Breast epithelium (tissue), 4 donors: Measurements from ENCODE around the gene KCNK3. TPM values are rescaled to one million over a fixed set of nuclear protein-coding genes. Genes with fewer than 3 reads are reported as not detected.
"Not testable (repeated sequence)": the region's sequence is repeated elsewhere in the genome, so short reads cannot be mapped to it uniquely, and the experiment has no call there.

Experiments used
- DNase-seq, 2 donors: peaks; one replicate each; pipeline ENCODE4 v3.0.0-alpha.2; 2019; ENCODE audit warnings: low spot score in 2 of 2
- H3K27ac ChIP-seq, 2 donors: fragments of 200-600 bp; sonication (generic) in 1 of 2; one replicate each; pipeline ENCODE4 v1.5.1; 2016 to 2019; ENCODE audit warnings: mild to moderate bottlenecking in 1 of 2
- H3K27me3 ChIP-seq, 2 donors: fragments of 200-600 bp; sonication (generic) in 1 of 2; one replicate each; pipeline versions ENCODE4 v1.5.1 to v1.6.0; 2017 to 2019; ENCODE audit warnings: control low read depth in 1 of 2, mild to moderate bottlenecking in 1 of 2
- H3K36me3 ChIP-seq: fragments of 200-600 bp; one replicate; pipeline ENCODE4 v1.5.1; 2019
- H3K4me1 ChIP-seq, 2 donors: fragments of 200-600 bp; sonication (generic); one replicate each; pipeline ENCODE4 v1.5.1; 2016 to 2019; ENCODE audit warnings: control low read depth in 1 of 2
- H3K4me3 ChIP-seq, 3 donors: fragments of 200-600 bp; sonication (generic); 1 replicate in 2 of 3; 2 replicates in 1 of 3; pipeline ENCODE4 v1.5.1; 2016 to 2019; ENCODE audit warnings: mild to moderate bottlenecking in 3 of 3, moderate library complexity in 2 of 3
- H3K9me3 ChIP-seq, 2 donors: fragments of 200-600 bp; sonication (generic) in 1 of 2; one replicate each; pipeline ENCODE4 v1.5.1; 2016 to 2019; ENCODE audit warnings: control low read depth in 1 of 2
- CTCF ChIP-seq, 3 donors: fragments of 450-650 bp; IDR thresholded peaks; one replicate each; pipeline ENCODE4 v1.5.1; 2016 to 2017; ENCODE audit warnings: antibody characterized with exemption in 3 of 3, mild to moderate bottlenecking in 3 of 3, moderate library complexity in 3 of 3
- POLR2A ChIP-seq: fragments of 450-650 bp; IDR thresholded peaks from one replicate; pipeline ENCODE4 v1.6.1; 2016; ENCODE audit warnings: antibody characterized with exemption, mild to moderate bottlenecking, moderate library complexity
- POLR2AphosphoS5 ChIP-seq, 3 donors: sonication (generic); formaldehyde crosslinking; IDR thresholded peaks; one replicate each; pipeline ENCODE4 v1.6.1; 2017; ENCODE audit warnings: antibody characterized with exemption in 3 of 3
- intact Hi-C: fragments of 100-400 bp; cut with DNase I; formaldehyde crosslinking; loops from one replicate; pipeline ENCODE4 v1.15.1; 2023; ENCODE audit warnings: low total_unique reads
- total RNA-seq, 3 donors: library from RNA; depleted of rRNA; stranded (reverse); fragments of >200 nt; gene quantifications; one replicate each; pipeline ENCODE4 v1.1.0, GENCODE V29; 2016

KCNK3 gene
- total RNA-seq, 3 donors from 2014 or later: 0.59 to 2.3 (median 1.4) TPM

GRCh38 chr2:26651799-26652198 is 40.7 kb upstream of the KCNK3 start:
- peak overlapping the region in 1 of 3 donors; percentile 22 for H3K4me3 ChIP-seq
- TF ChIP-seq CTCF (IDR thresholded peaks at IDR 0.05) (no peak), POLR2A (no peak), POLR2AphosphoS5 (IDR thresholded peaks at IDR 0.05) (no peak)
- H3K4me1 ChIP-seq: no peaks in the 10 kb centered on the region
- intact Hi-C loops: no loop called here
- H3K27me3 ChIP-seq: no peaks in the 10 kb centered on the region
- no peaks in the 10 kb centered on the region for H3K36me3 ChIP-seq
- DNase-seq: peak in 1 of 2 donors; percentile 5
- H3K9me3 ChIP-seq: no peaks in the 10 kb centered on the region
- H3K27ac ChIP-seq: peak overlapping the region; percentile 26 to 87

- no peak for DNase-seq
- peak overlapping the region in 1 of 3 donors; percentile 19 for H3K4me3 ChIP-seq
- no peaks in the 10 kb centered on the region for H3K27me3 ChIP-seq
- H3K36me3 ChIP-seq: no peaks in the 10 kb centered on the region
- H3K27ac ChIP-seq: peak overlapping the region; percentile 13 to 84
- H3K9me3 ChIP-seq: no peaks in the 10 kb centered on the region
- TF ChIP-seq POLR2A (no peak), POLR2AphosphoS5 (IDR thresholded peaks at IDR 0.05) (no peak), CTCF (IDR thresholded peaks at IDR 0.05) (no peak)
- H3K4me1 ChIP-seq: no peaks in the 10 kb centered on the region
- intact Hi-C loops: no loop called here
Measured at GRCh38 chr2:26652361-26653041, 40.0 kb upstream of the KCNK3 start.

GRCh38 chr2:26653207-26654060 is 39.1 kb upstream of the KCNK3 start:
- TF ChIP-seq POLR2A (no peak), POLR2AphosphoS5 (IDR thresholded peaks at IDR 0.05) (no peak), CTCF (IDR thresholded peaks at IDR 0.05) (no peak)
- Histone ChIP-seq H3K27me3 (no peaks in the 10 kb centered on the region), H3K9me3 (no peaks in the 10 kb centered on the region), H3K4me3 (no peak overlapping the region), H3K27ac (peak overlapping the region in 1 of 2 donors; percentile 84), H3K4me1 (no peaks in the 10 kb centered on the region), H3K36me3 (no peaks in the 10 kb centered on the region)
- no peak for DNase-seq
- intact Hi-C loops: no loop called here

- peaks cover 0 to under 1% of the 10 kb centered on the region in 2 donors for H3K9me3 ChIP-seq
- TF ChIP-seq POLR2A: no peak
- TF ChIP-seq CTCF (IDR thresholded peaks at IDR 0.05): no peak
- TF ChIP-seq POLR2AphosphoS5 (IDR thresholded peaks at IDR 0.05): no peak
- DNase-seq: no peak
- H3K36me3 ChIP-seq: no peaks in the 10 kb centered on the region
- no peak overlapping the region for H3K4me3 ChIP-seq
- intact Hi-C loops: no loop called here
- H3K27me3 ChIP-seq: no peaks in the 10 kb centered on the region
- H3K4me1 ChIP-seq: no peaks in the 10 kb centered on the region
- no peak overlapping the region for H3K27ac ChIP-seq
Measured at GRCh38 chr2:26654061-26654340, 38.5 kb upstream of the KCNK3 start.

- H3K27ac ChIP-seq, H3K36me3 ChIP-seq, intact Hi-C loops, H3K27me3 ChIP-seq, H3K4me3 ChIP-seq, DNase-seq, H3K4me1 ChIP-seq: not testable (repeated sequence)
- peaks cover 0 to 11% of the 10 kb centered on the region in 2 donors for H3K9me3 ChIP-seq
Measured at GRCh38 chr2:26655120-26655519, 37.4 kb upstream of the KCNK3 start.
